ENCODE data around the gene LAMP5.

Gene LAMP5

GRCh38 chr20:9501473-9501872 is 12.9 kb upstream of the LAMP5 start:
- no peak for TF ChIP-seq ELF4 (IDR thresholded peaks at IDR 0.05)
- TF ChIP-seq ARNT (IDR thresholded peaks at IDR 0.05), result no peak
- no peak for TF ChIP-seq ZNF384 (IDR thresholded peaks at IDR 0.05)
- no peak for TF ChIP-seq SP1 (IDR thresholded peaks at IDR 0.05)
- no peak for TF ChIP-seq FOXA1 (IDR thresholded peaks at IDR 0.05)
- no peak for DNase-seq (ENCODE audit: extremely low spot score)
- ChIA-PET CTCF (no interaction called here), POLR2A (no interaction called here)

GRCh38 chr20:9503526-9504245 is 10.7 kb upstream of the LAMP5 start:
- peak; percentile 13 for DNase-seq (ENCODE audit: extremely low spot score)
- TF ChIP-seq FOXA1 (IDR thresholded peaks at IDR 0.05), result no peak
- TF ChIP-seq FOXM1 (IDR thresholded peaks at IDR 0.05; ENCODE audit: borderline replicate concordance), result no peak
- no peak for TF ChIP-seq ELF4 (IDR thresholded peaks at IDR 0.05)
- no peak for TF ChIP-seq NFRKB (IDR thresholded peaks at IDR 0.05)
- no peak for TF ChIP-seq TARDBP (IDR thresholded peaks at IDR 0.05)
- TF ChIP-seq FOXK2 (IDR thresholded peaks at IDR 0.05), result no peak
- no peak for TF ChIP-seq PKNOX1 (IDR thresholded peaks at IDR 0.05)
- no peak for TF ChIP-seq ARNT (IDR thresholded peaks at IDR 0.05)
- TF ChIP-seq SUZ12 (IDR thresholded peaks at IDR 0.05), result no peak
- no peak for TF ChIP-seq L3MBTL2 (conservative IDR thresholded peaks at IDR 0.05)
- TF ChIP-seq BHLHE40 (IDR thresholded peaks at IDR 0.05; ENCODE audit: borderline replicate concordance), result no peak
- TF ChIP-seq ZNF384 (IDR thresholded peaks at IDR 0.05), result no peak
- TF ChIP-seq SP1 (IDR thresholded peaks at IDR 0.05), result no peak
- ChIA-PET POLR2A (no interaction called here), CTCF (interaction anchor here (0.7 to 0.8 kb wide), 4 partner anchors 24 to 672 kb away, joined by 3 to 4 read pairs (median 3); no protein-coding TSS in a partner anchor)

GRCh38 chr20:9506280-9506821 is 8.0 kb upstream of the LAMP5 start:
- TF ChIP-seq CTBP1 (IDR thresholded peaks at IDR 0.05; ENCODE audit: borderline replicate concordance) (no peak), FOXA1 (IDR thresholded peaks at IDR 0.05) (no peak), LEF1 (IDR thresholded peaks at IDR 0.05; ENCODE audit: borderline replicate concordance) (no peak), FOXK2 (IDR thresholded peaks at IDR 0.05) (no peak), SUZ12 (IDR thresholded peaks at IDR 0.05) (no peak), FOXM1 (IDR thresholded peaks at IDR 0.05; ENCODE audit: borderline replicate concordance) (no peak), PKNOX1 (IDR thresholded peaks at IDR 0.05) (no peak)
- ChIA-PET POLR2A (no interaction called here), CTCF (no interaction called here)
- DNase-seq (ENCODE audit: extremely low spot score), result no peak

GRCh38 chr20:9506964-9507369 is 7.4 kb upstream of the LAMP5 start:
- TF ChIP-seq PKNOX1 (IDR thresholded peaks at IDR 0.05) (no peak), CTBP1 (IDR thresholded peaks at IDR 0.05; ENCODE audit: borderline replicate concordance) (no peak), FOXM1 (IDR thresholded peaks at IDR 0.05; ENCODE audit: borderline replicate concordance) (no peak)
- ChIA-PET POLR2A (no interaction called here), CTCF (no interaction called here)
- no peak for DNase-seq (ENCODE audit: extremely low spot score)

- ChIA-PET POLR2A (no interaction called here), CTCF (no interaction called here)
- no peak for DNase-seq (ENCODE audit: extremely low spot score)
- TF ChIP-seq NFRKB (IDR thresholded peaks at IDR 0.05), result no peak
- TF ChIP-seq FOXK2 (IDR thresholded peaks at IDR 0.05), result no peak
- TF ChIP-seq ARNT (IDR thresholded peaks at IDR 0.05), result no peak
- TF ChIP-seq FOXA1 (IDR thresholded peaks at IDR 0.05), result no peak
- TF ChIP-seq HDGF (IDR thresholded peaks at IDR 0.05; ENCODE audit: borderline replicate concordance), result no peak
- TF ChIP-seq SUZ12 (IDR thresholded peaks at IDR 0.05), result no peak
- TF ChIP-seq FOXM1 (IDR thresholded peaks at IDR 0.05; ENCODE audit: borderline replicate concordance), result no peak
Observed at GRCh38 chr20:9507544-9508239, 6.7 kb upstream of the LAMP5 start.

- ChIA-PET CTCF (no interaction called here), POLR2A (no interaction called here)
- TF ChIP-seq TARDBP (IDR thresholded peaks at IDR 0.05) (no peak), SP1 (IDR thresholded peaks at IDR 0.05) (no peak), HDGF (IDR thresholded peaks at IDR 0.05; ENCODE audit: borderline replicate concordance) (no peak)
- DNase-seq (ENCODE audit: extremely low spot score), result no peak
Observed at GRCh38 chr20:9508240-9508661, 6.1 kb upstream of the LAMP5 start.

GRCh38 chr20:9508696-9509178 is 5.7 kb upstream of the LAMP5 start:
- POLR2A ChIA-PET, result no interaction called here
- CTCF ChIA-PET, result no interaction called here
- TF ChIP-seq HDGF (IDR thresholded peaks at IDR 0.05; ENCODE audit: borderline replicate concordance), result no peak
- no peak for TF ChIP-seq FOXA1 (IDR thresholded peaks at IDR 0.05)
- no peak for TF ChIP-seq PKNOX1 (IDR thresholded peaks at IDR 0.05)
- no peak for TF ChIP-seq FOXM1 (IDR thresholded peaks at IDR 0.05; ENCODE audit: borderline replicate concordance)
- no peak for TF ChIP-seq NFRKB (IDR thresholded peaks at IDR 0.05)
- no peak for TF ChIP-seq SP1 (IDR thresholded peaks at IDR 0.05)
- TF ChIP-seq ARNT (IDR thresholded peaks at IDR 0.05), result no peak
- no peak for TF ChIP-seq ZNF384 (IDR thresholded peaks at IDR 0.05)
- TF ChIP-seq ELF4 (IDR thresholded peaks at IDR 0.05), result no peak
- TF ChIP-seq LEF1 (IDR thresholded peaks at IDR 0.05; ENCODE audit: borderline replicate concordance), result no peak
- DNase-seq (ENCODE audit: extremely low spot score), result no peak

All from HEK293T (cell line).